NCI-H226 (cell line): ENCODE measurements around the gene EXOC6.
A peak's percentile ranks its signal among the peaks of the same experiment; 100 is the strongest.
"Not testable (repeated sequence)": the region's sequence is repeated elsewhere in the genome, so short reads cannot be mapped to it uniquely, and the experiment has no call there.

Source experiments
- DNase-seq: peaks from one replicate; pipeline ENCODE4 v3.0.0-alpha.2; 2015

The EXOC6 gene

GRCh38 chr10:92890471-92890870, 42.2 kb downstream of the EXOC6 start:
- no peak for DNase-seq

- DNase-seq: peak; percentile 95
These were observed 43.8 kb downstream of the EXOC6 start for GRCh38 chr10:92891885-92892690.

GRCh38 chr10:92892691-92893054, 44.4 kb downstream of the EXOC6 start:
- DNase-seq: no peak

DNA sequence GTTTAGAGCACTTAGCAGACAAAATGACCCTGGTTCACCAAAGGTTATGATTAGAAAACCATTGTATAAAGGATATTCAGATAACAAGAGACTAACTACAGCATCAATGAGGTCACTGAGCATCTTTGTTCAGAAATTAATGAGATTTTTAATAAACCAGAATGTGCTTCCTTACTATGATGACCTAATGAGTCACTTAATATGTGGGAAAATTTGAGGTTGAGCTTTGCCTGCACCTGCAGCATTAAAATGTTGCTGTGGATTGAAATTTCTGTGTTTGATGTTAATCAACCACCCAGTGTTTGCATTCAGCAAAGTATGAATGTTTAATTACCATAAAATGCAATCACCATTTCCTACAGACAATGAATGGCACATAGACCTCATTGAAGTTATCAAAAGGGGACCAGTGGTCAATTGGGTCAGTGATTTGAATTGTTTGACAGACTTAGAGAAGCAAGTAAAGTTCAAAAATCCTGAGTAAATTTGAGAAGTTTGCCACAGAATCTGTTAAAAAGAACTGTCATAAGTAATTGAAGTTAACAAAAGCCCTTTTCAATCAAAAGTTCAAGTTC, 45.8 kb downstream of the EXOC6 start:
- DNase-seq: no peak

DNA sequence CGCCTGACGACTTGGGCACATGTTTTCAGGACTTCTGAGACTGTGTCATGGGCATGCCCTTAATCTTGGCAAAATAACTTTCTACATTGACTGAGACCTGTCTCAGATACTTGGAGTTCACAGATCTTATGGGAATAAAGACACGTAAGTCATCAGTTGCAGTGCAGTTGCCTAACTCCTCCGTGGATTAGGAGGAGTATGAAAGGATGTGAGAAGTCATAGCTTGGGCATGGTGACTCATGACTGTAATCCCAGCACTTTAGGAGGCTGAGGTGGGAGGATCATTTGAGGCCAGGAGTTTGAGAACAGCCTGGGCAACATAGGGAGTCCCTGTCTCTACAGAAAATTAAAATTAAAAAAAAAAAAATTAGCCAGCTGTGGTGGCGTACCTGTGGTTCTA, 49.6 kb downstream of the EXOC6 start:
- DNase-seq: peak; percentile 42

DNA sequence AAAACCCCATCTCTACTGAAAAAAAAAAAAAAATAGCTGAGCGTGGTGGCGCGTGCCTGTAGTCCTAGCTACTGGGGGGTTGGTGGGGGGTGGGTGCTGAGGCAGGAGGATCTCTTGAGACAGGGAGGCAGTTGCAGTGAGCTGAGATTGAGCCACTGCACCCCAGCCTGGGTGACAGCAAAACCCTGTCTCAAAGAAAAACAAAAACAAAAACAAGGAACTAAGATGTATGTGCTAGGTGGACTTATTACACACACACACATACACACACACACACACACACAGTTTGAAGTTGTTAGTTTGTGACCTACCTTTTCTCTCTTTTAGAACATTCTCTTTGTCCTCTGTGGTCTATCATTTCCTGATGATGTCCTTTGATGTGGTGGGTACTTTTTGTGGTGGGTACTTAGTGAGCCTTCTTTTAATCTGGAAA, 53.5 kb downstream of the EXOC6 start:
- no peak for DNase-seq

- DNase-seq: no peak
These were observed 55.3 kb downstream of the EXOC6 start for GRCh38 chr10:92903633-92904032.

- no peak for DNase-seq
These were observed 59.0 kb downstream of the EXOC6 start for GRCh38 chr10:92907280-92907679.

DNA sequence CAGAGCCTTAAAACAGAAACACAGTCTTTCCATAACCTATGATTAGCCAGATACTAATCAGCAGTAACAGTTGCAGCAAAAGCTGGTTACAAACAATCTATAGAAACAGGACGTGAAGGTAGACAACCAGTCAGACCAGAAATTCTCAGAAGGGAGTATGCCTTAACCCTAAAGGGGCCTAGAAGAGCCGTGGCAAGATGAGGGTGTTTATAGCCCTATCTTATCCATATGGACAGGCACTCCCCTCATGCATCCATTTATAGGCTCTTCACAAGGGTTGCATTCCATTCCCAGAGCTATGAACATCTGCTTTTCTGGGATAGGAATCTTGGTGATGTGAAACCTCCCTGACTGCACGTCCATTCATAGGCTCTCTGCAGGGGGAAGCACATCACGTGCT, 64.3 kb downstream of the EXOC6 start:
- not testable (repeated sequence) for DNase-seq

- no peak for DNase-seq
These were observed 65.7 kb downstream of the EXOC6 start for GRCh38 chr10:92913973-92914372.

- peak; percentile 48 for DNase-seq
These were observed 66.4 kb downstream of the EXOC6 start for GRCh38 chr10:92914478-92915325.

DNA sequence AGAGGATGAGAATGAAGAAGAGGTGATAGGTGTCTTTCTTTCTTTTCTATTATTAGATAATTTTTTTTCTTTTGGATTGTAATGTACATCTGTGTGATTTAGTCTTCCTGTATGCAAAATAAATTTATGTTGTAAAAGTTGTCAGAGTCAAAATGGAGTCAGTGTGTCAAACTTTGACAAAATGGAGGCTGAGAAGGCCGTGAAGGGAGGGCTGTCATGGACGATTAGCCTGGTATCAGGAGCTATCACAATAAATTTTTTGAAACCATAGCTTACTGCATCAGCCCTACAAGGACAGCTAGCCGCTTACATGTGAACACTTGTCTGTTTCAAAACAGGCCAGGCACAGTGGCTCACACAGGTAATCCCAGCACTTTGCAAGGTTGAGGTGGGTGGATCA, 67.6 kb downstream of the EXOC6 start:
- no peak for DNase-seq

- DNase-seq: no peak
These were observed 68.1 kb downstream of the EXOC6 start for GRCh38 chr10:92916433-92916832.

GRCh38 chr10:92918603-92919002, 70.3 kb downstream of the EXOC6 start:
- DNase-seq: no peak

DNA sequence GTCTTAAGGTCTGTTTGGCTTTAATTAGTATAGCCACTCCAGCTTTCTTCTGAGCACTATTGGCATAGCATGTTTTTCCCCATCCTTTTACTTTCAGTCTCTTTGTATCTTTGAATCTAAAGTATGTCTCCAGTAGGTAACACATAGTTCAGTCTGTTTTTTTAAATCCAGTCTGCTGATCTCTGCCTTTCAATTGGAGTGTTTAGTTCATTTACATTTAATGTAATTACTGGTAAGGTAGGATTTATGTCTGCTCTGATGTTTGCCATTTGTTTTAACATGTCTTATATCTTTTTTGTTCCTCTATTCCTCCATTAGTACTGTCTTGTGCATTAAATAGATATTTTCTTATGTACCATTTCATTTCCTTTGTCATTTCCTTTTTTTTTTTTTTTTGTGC, 72.5 kb downstream of the EXOC6 start:
- DNase-seq: no peak

DNA sequence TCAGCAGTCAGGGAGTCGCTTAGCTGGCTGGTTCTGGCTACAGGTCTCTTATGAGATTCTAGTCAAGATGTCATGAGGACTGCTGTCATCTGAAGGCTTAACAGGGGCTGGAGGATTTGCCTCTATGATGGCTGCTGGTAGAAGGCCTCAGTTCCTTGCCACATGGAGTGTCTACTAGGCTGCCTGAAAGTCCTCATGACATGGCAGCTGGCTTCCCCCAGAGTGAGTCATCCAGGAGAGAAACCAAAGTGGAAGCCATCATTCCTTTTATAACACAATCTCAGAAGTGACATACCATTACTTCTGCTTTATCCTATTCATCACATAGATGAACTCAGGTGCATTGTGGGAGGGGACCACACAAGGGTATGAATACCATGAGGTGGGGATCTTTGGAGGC, 75.1 kb downstream of the EXOC6 start:
- no peak for DNase-seq

GRCh38 chr10:92929896-92930295, 81.6 kb downstream of the EXOC6 start:
- no peak for DNase-seq

DNA sequence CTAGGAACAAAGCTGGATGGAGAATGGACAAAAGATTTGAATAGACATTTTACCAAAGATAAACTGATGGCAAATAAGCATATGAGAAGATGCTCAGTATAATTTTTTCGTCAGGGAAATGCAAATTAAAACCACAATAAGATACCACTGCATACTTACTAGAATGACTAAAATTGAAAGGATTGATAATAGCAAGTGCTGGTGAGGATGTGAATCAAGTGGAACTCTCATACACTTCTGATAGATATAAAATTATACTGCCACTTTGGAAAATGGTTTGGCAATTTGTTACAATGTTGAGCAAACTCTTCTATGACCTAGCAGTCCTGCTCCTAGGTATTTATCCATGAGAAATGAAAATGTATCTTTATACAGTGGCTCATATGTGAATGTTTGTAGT, 83.3 kb downstream of the EXOC6 start:
- no peak for DNase-seq

GRCh38 chr10:92937876-92938275, 89.6 kb downstream of the EXOC6 start:
- no peak for DNase-seq

- no peak for DNase-seq
These were observed 90.5 kb downstream of the EXOC6 start for GRCh38 chr10:92938841-92939240.

GRCh38 chr10:92942226-92942625, 93.9 kb downstream of the EXOC6 start:
- no peak for DNase-seq

DNA sequence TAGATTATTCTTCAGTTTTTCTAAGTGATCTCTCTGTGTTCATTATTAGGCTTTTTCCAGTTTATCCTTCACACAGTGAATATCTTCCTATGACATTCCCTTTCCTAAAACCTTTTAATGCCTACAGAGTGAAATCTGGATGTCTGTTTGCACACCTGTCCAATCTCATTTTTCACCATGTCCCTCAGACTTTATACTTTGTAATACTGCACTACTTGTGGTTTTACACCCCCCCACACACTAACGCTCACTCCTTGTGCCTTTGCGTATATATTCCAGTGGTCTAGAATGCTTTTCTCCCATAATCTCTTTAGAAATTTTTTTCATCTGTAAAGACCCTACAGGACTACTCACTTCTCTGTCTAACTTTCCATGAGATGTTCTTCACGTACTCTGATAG, 98.2 kb downstream of the EXOC6 start:
- no peak for DNase-seq

GRCh38 chr10:92952573-92952972, 104.3 kb downstream of the EXOC6 start:
- not testable (repeated sequence) for DNase-seq
